Measurements from ENCODE around the gene NARF.

Gene NARF

GRCh38 chr17:82483836-82484235, 25.3 kb downstream of the NARF start:
- H3K4me3 ChIP-seq (ENCODE audit: low read length): no peak overlapping the region
- DNase-seq (ENCODE audit: low read depth): no peak
- peaks cover 75% of the 10 kb centered on the region for H3K36me3 ChIP-seq (ENCODE audit: control insufficient read depth, insufficient read depth, low read length, severe bottlenecking)
- no peaks in the 10 kb centered on the region for H3K27me3 ChIP-seq (replicated peaks; ENCODE audit: control insufficient read depth, insufficient read depth, low read length)
- peaks cover 27% of the 10 kb centered on the region for H3K4me1 ChIP-seq (ENCODE audit: control insufficient read depth, insufficient read depth, low read length)
- no peak overlapping the region for H3K9ac ChIP-seq (ENCODE audit: low read length)
- no peaks in the 10 kb centered on the region for H3K9me3 ChIP-seq (ENCODE audit: control insufficient read depth, low read length)

GRCh38 chr17:82486231-82487094, 27.9 kb downstream of the NARF start:
- Histone ChIP-seq H3K4me3 (ENCODE audit: low read length) (no peak overlapping the region), H3K9ac (ENCODE audit: low read length) (no peak overlapping the region), H3K27me3 (replicated peaks; ENCODE audit: control insufficient read depth, insufficient read depth, low read length) (no peaks in the 10 kb centered on the region), H3K4me1 (ENCODE audit: control insufficient read depth, insufficient read depth, low read length) (peaks cover 19% of the 10 kb centered on the region), H3K9me3 (ENCODE audit: control insufficient read depth, low read length) (no peaks in the 10 kb centered on the region), H3K36me3 (ENCODE audit: control insufficient read depth, insufficient read depth, low read length, severe bottlenecking) (peaks cover 55% of the 10 kb centered on the region)
- DNase-seq (ENCODE audit: low read depth): no peak

GRCh38 chr17:82487910-82488309, 29.4 kb downstream of the NARF start:
- peaks cover 25% of the 10 kb centered on the region for H3K4me1 ChIP-seq (ENCODE audit: control insufficient read depth, insufficient read depth, low read length)
- H3K9ac ChIP-seq (ENCODE audit: low read length): no peak overlapping the region
- DNase-seq (ENCODE audit: low read depth): no peak
- H3K9me3 ChIP-seq (ENCODE audit: control insufficient read depth, low read length): no peaks in the 10 kb centered on the region
- H3K4me3 ChIP-seq (ENCODE audit: low read length): no peak overlapping the region
- no peaks in the 10 kb centered on the region for H3K27me3 ChIP-seq (replicated peaks; ENCODE audit: control insufficient read depth, insufficient read depth, low read length)
- peaks cover 42% of the 10 kb centered on the region for H3K36me3 ChIP-seq (ENCODE audit: control insufficient read depth, insufficient read depth, low read length, severe bottlenecking)

GRCh38 chr17:82489117-82489516, 30.6 kb downstream of the NARF start:
- Histone ChIP-seq H3K27me3 (replicated peaks; ENCODE audit: control insufficient read depth, insufficient read depth, low read length) (no peaks in the 10 kb centered on the region), H3K9ac (ENCODE audit: low read length) (peak overlapping the region; percentile 87), H3K36me3 (ENCODE audit: control insufficient read depth, insufficient read depth, low read length, severe bottlenecking) (peaks cover 33% of the 10 kb centered on the region), H3K4me1 (ENCODE audit: control insufficient read depth, insufficient read depth, low read length) (peaks cover 33% of the 10 kb centered on the region), H3K4me3 (ENCODE audit: low read length) (peak overlapping the region; percentile 39), H3K9me3 (ENCODE audit: control insufficient read depth, low read length) (no peaks in the 10 kb centered on the region)
- peak; percentile 36 for DNase-seq (ENCODE audit: low read depth)

GRCh38 chr17:82489851-82490511, 31.4 kb downstream of the NARF start:
- no peaks in the 10 kb centered on the region for H3K27me3 ChIP-seq (replicated peaks; ENCODE audit: control insufficient read depth, insufficient read depth, low read length)
- peaks cover 25% of the 10 kb centered on the region for H3K36me3 ChIP-seq (ENCODE audit: control insufficient read depth, insufficient read depth, low read length, severe bottlenecking)
- DNase-seq (ENCODE audit: low read depth): no peak

GRCh38 chr17:82490512-82491195, 32.1 kb downstream of the NARF start:
- H3K4me1 ChIP-seq (ENCODE audit: control insufficient read depth, insufficient read depth, low read length): peaks cover 33% of the 10 kb centered on the region
- no peak overlapping the region for H3K4me3 ChIP-seq (ENCODE audit: low read length)
- H3K36me3 ChIP-seq (ENCODE audit: control insufficient read depth, insufficient read depth, low read length, severe bottlenecking): peaks cover 20% of the 10 kb centered on the region
- no peak for DNase-seq (ENCODE audit: low read depth)
- H3K27me3 ChIP-seq (replicated peaks; ENCODE audit: control insufficient read depth, insufficient read depth, low read length): no peaks in the 10 kb centered on the region
- H3K9ac ChIP-seq (ENCODE audit: low read length): no peak overlapping the region
- H3K9me3 ChIP-seq (ENCODE audit: control insufficient read depth, low read length): no peaks in the 10 kb centered on the region

More at GRCh38 chr17:82489851-82490511, 31.4 kb downstream of the NARF start:
- no peak overlapping the region for H3K4me3 ChIP-seq (ENCODE audit: low read length)
- H3K9ac ChIP-seq (ENCODE audit: low read length): peak overlapping the region; percentile 65
- no peaks in the 10 kb centered on the region for H3K9me3 ChIP-seq (ENCODE audit: control insufficient read depth, low read length)
- H3K4me1 ChIP-seq (ENCODE audit: control insufficient read depth, insufficient read depth, low read length): peaks cover 33% of the 10 kb centered on the region

- H3K4me1 ChIP-seq (ENCODE audit: control insufficient read depth, insufficient read depth, low read length): peaks cover 33% of the 10 kb centered on the region
- no peak overlapping the region for H3K9ac ChIP-seq (ENCODE audit: low read length)
- H3K9me3 ChIP-seq (ENCODE audit: control insufficient read depth, low read length): no peaks in the 10 kb centered on the region
- no peaks in the 10 kb centered on the region for H3K27me3 ChIP-seq (replicated peaks; ENCODE audit: control insufficient read depth, insufficient read depth, low read length)
- H3K4me3 ChIP-seq (ENCODE audit: low read length): no peak overlapping the region
- peaks cover 15% of the 10 kb centered on the region for H3K36me3 ChIP-seq (ENCODE audit: control insufficient read depth, insufficient read depth, low read length, severe bottlenecking)
- DNase-seq (ENCODE audit: low read depth): no peak
These were observed 32.6 kb downstream of the NARF start for GRCh38 chr17:82491196-82491530.

- Histone ChIP-seq H3K9ac (ENCODE audit: low read length) (no peak overlapping the region), H3K4me3 (ENCODE audit: low read length) (no peak overlapping the region), H3K36me3 (ENCODE audit: control insufficient read depth, insufficient read depth, low read length, severe bottlenecking) (peaks cover 11% of the 10 kb centered on the region), H3K9me3 (ENCODE audit: control insufficient read depth, low read length) (no peaks in the 10 kb centered on the region), H3K4me1 (ENCODE audit: control insufficient read depth, insufficient read depth, low read length) (peaks cover 33% of the 10 kb centered on the region), H3K27me3 (replicated peaks; ENCODE audit: control insufficient read depth, insufficient read depth, low read length) (no peaks in the 10 kb centered on the region)
- no peak for DNase-seq (ENCODE audit: low read depth)
These were observed 33.0 kb downstream of the NARF start for GRCh38 chr17:82491533-82491932.

- peaks cover 35% of the 10 kb centered on the region for H3K4me1 ChIP-seq (ENCODE audit: control insufficient read depth, insufficient read depth, low read length)
- H3K9me3 ChIP-seq (ENCODE audit: control insufficient read depth, low read length): no peaks in the 10 kb centered on the region
- no peak overlapping the region for H3K4me3 ChIP-seq (ENCODE audit: low read length)
- peak overlapping the region; percentile 0 for H3K9ac ChIP-seq (ENCODE audit: low read length)
- peak; percentile 26 for DNase-seq (ENCODE audit: low read depth)
- H3K27me3 ChIP-seq (replicated peaks; ENCODE audit: control insufficient read depth, insufficient read depth, low read length): no peaks in the 10 kb centered on the region
- peaks cover 4% of the 10 kb centered on the region for H3K36me3 ChIP-seq (ENCODE audit: control insufficient read depth, insufficient read depth, low read length, severe bottlenecking)
These were observed 34.2 kb downstream of the NARF start for GRCh38 chr17:82492643-82493225.

GRCh38 chr17:82493226-82493781, 34.8 kb downstream of the NARF start:
- Histone ChIP-seq H3K4me1 (ENCODE audit: control insufficient read depth, insufficient read depth, low read length) (peaks cover 30% of the 10 kb centered on the region), H3K9ac (ENCODE audit: low read length) (peak overlapping the region; percentile 0), H3K4me3 (ENCODE audit: low read length) (no peak overlapping the region), H3K9me3 (ENCODE audit: control insufficient read depth, low read length) (no peaks in the 10 kb centered on the region), H3K27me3 (replicated peaks; ENCODE audit: control insufficient read depth, insufficient read depth, low read length) (no peaks in the 10 kb centered on the region), H3K36me3 (ENCODE audit: control insufficient read depth, insufficient read depth, low read length, severe bottlenecking) (no peaks in the 10 kb centered on the region)
- no peak for DNase-seq (ENCODE audit: low read depth)

Data from adipocyte (in vitro differentiated cells).